SJCRH30 (cell line): Measurements from ENCODE around the gene TRIM71. TPM values are rescaled to one million over a fixed set of nuclear protein-coding genes. Genes with fewer than 3 reads are reported as not detected.
"Not testable (repeated sequence)": the region's sequence is repeated elsewhere in the genome, so short reads cannot be mapped to it uniquely, and the experiment has no call there.

Experiments used
- DNase-seq, 2 experiments: peaks; one replicate each; pipeline ENCODE4 v3.0.0-alpha.2; 2015 to 2020
- H3K27ac ChIP-seq: fragments of 250-450 bp; sonication (Bioruptor Pico); 2 replicates; pipeline ENCODE4 v1.5.1; 2020; ENCODE audit warnings: mild to moderate bottlenecking, moderate library complexity
- H3K27me3 ChIP-seq: fragments of 250-450 bp; sonication (Bioruptor Pico); 2 replicates; pipeline ENCODE4 v1.5.1; 2020; ENCODE audit warnings: mild to moderate bottlenecking, moderate library complexity
- H3K36me3 ChIP-seq: fragments of 250-450 bp; sonication (Bioruptor Pico); 2 replicates; pipeline ENCODE4 v1.5.1; 2020; ENCODE audit warnings: mild to moderate bottlenecking, moderate library complexity
- H3K4me1 ChIP-seq: fragments of 250-450 bp; sonication (Bioruptor Pico); 2 replicates; pipeline ENCODE4 v1.5.1; 2020; ENCODE audit warnings: mild to moderate bottlenecking, moderate library complexity
- H3K4me3 ChIP-seq: fragments of 250-450 bp; sonication (Bioruptor Pico); 2 replicates; pipeline ENCODE4 v1.5.1; 2020; ENCODE audit warnings: mild to moderate bottlenecking, moderate library complexity
- H3K9me3 ChIP-seq: fragments of 250-450 bp; sonication (Bioruptor Pico); replicated peaks from 2 replicates; pipeline ENCODE4 v1.5.1; 2020; ENCODE audit warnings: mild to moderate bottlenecking, moderate library complexity
- total RNA-seq: library from RNA; depleted of rRNA; stranded (reverse); fragments of >200 nt; shearing (Covaris generic); gene quantifications from 2 replicates; pipeline ENCODE4 v1.2.3, GENCODE V29; 2014

The TRIM71 gene
- total RNA-seq, 1 experiment from 2014 or later: not detected

- DNase-seq: no peak
- no peak overlapping the region for H3K27ac ChIP-seq
- H3K4me3 ChIP-seq: no peak overlapping the region
- H3K36me3 ChIP-seq: no peaks in the 10 kb centered on the region
- no peaks in the 10 kb centered on the region for H3K27me3 ChIP-seq
- no peaks in the 10 kb centered on the region for H3K9me3 ChIP-seq
- no peaks in the 10 kb centered on the region for H3K4me1 ChIP-seq
Observed at GRCh38 chr3:32815841-32816438, 1.9 kb upstream of the TRIM71 start.

DNA sequence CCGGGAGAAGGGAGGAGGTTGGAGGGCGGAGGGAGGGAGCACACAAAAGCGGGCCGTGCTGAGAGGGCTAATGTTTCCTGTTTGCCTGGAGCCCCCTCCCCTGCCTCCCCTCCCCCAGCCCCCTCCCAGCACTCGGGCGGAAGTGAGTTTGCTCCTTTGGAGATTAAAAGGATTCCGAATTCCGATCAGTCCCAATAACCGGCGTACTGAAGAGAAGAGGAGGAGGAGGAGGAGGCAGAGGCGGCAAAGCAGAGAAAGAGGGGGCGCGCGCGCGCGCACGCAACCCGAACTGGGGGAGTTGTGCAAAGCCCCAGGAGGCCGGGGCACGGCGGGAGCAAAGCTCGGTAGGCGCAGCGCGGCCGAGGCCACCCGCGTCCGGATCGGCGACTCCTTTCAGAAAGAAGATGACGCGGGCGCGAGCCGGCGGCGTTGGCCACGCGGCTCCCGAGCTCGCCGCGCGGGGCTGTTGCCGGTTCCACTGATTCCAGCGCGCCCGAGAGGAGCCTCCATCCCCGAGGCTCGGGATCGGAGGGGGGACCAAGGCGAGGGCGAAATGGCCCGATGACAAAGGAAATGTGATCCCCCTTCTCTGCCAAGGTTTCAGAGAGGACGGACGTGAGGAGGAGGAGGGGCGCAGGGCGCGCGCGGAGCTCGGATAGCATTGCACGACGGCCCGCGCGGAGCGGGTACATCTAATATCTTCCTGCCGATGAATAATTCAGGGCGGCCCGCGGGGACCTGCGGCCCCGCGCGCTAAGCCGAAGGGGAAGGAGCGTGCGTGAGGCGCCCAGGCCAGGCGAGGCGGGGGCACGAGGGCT, 1.1 kb upstream of the TRIM71 start:
- H3K36me3 ChIP-seq: no peaks in the 10 kb centered on the region
- no peaks in the 10 kb centered on the region for H3K4me1 ChIP-seq
- no peaks in the 10 kb centered on the region for H3K9me3 ChIP-seq
- no peak overlapping the region for H3K27ac ChIP-seq
- DNase-seq: no peak
- no peaks in the 10 kb centered on the region for H3K27me3 ChIP-seq
- H3K4me3 ChIP-seq: no peak overlapping the region

DNA sequence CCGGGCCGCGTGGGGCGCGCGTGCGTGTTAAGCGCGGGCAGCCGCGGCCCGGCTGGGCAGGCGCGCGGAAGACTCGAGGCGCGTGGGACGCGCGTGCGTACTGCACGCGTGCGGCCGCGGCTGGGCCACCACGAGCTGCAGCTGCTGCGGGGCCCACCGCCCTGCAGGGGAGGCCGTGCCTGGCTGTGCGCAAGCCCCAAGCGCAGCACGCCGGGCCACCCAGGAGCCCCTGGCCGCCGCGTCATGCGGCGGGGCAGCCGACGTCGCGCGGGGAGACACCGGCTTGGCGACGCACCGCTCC, 590 bp upstream of the TRIM71 start:
- DNase-seq: no peak
- Histone ChIP-seq H3K36me3 (no peaks in the 10 kb centered on the region), H3K4me3 (no peak overlapping the region), H3K27me3 (no peaks in the 10 kb centered on the region), H3K9me3 (no peaks in the 10 kb centered on the region), H3K4me1 (no peaks in the 10 kb centered on the region), H3K27ac (no peak overlapping the region)

GRCh38 chr3:32818229-32818969, 602 bp downstream of the TRIM71 start:
- Histone ChIP-seq H3K36me3 (no peaks in the 10 kb centered on the region), H3K9me3 (no peaks in the 10 kb centered on the region), H3K4me1 (no peaks in the 10 kb centered on the region), H3K27ac (no peak overlapping the region), H3K4me3 (no peak overlapping the region), H3K27me3 (no peaks in the 10 kb centered on the region)
- no peak for DNase-seq

- no peaks in the 10 kb centered on the region for H3K27me3 ChIP-seq
- H3K4me1 ChIP-seq: no peaks in the 10 kb centered on the region
- H3K27ac ChIP-seq: no peak overlapping the region
- no peak for DNase-seq
- no peaks in the 10 kb centered on the region for H3K9me3 ChIP-seq
- no peaks in the 10 kb centered on the region for H3K36me3 ChIP-seq
- no peak overlapping the region for H3K4me3 ChIP-seq
Observed at GRCh38 chr3:32818970-32819511, 1.2 kb downstream of the TRIM71 start.

GRCh38 chr3:32819551-32820348, 2.0 kb downstream of the TRIM71 start:
- Histone ChIP-seq H3K27me3 (no peaks in the 10 kb centered on the region), H3K9me3 (no peaks in the 10 kb centered on the region), H3K4me1 (no peaks in the 10 kb centered on the region), H3K4me3 (no peak overlapping the region), H3K36me3 (no peaks in the 10 kb centered on the region), H3K27ac (no peak overlapping the region)
- no peak for DNase-seq

DNA sequence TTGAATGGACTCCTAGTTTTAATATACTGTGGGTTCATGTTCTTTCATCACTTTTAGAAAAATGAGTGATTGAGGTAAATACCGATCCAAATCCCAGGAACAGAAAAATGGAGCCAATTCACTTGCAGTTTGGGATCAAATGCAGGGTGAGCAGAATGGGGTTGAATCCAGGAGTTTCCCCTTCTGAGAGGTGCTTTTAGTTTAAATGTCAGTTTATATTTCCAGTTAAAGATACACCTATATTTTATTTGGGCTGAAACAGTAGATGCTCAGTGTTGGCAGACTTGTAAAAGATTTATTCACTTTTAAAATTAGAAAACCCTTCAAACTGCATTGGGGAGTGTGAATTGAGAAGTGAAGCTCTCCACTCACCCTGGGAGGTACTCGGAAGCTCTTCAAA, 2.6 kb downstream of the TRIM71 start:
- DNase-seq: no peak
- Histone ChIP-seq H3K27ac (no peak overlapping the region), H3K4me1 (no peaks in the 10 kb centered on the region), H3K27me3 (no peaks in the 10 kb centered on the region), H3K36me3 (no peaks in the 10 kb centered on the region), H3K4me3 (no peak overlapping the region), H3K9me3 (no peaks in the 10 kb centered on the region)

DNA sequence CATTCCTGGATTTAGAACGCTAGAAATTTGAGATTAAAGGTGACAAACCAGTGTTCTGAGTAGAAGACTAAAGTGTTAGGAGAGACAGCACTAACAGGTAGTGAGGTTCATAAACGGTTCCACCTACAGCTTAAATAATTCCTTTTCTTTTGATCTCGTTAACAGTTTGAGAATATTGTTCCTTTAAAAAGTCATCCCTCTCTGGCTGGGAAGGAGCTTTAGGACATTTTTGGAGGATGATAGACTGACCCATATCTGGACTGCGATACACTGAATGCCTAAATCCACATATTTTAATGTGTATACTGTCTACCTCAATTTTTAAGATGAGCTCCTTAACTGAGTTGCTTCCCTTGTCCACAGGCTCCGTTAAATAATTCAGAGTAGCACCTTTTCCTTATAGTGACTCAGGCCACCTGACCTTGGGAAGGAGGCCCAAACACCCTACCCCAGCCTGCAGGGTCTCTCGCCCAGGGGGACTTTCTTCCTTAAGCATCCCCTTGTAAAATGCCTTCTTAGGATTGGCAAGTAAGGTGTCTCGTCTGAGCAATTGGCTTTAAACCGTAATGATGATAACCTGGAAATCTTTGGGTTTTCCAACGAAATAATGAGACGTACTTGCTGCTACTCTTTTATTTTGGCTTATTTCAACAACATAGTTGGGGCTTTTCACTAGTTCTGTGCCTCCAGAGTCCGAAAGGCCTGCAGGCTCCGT, 3.3 kb downstream of the TRIM71 start:
- Histone ChIP-seq H3K27ac (no peak overlapping the region), H3K4me3 (no peak overlapping the region), H3K36me3 (no peaks in the 10 kb centered on the region), H3K4me1 (no peaks in the 10 kb centered on the region), H3K27me3 (no peaks in the 10 kb centered on the region), H3K9me3 (no peaks in the 10 kb centered on the region)
- no peak for DNase-seq

GRCh38 chr3:32821686-32822296, 4.0 kb downstream of the TRIM71 start:
- Histone ChIP-seq H3K4me1 (no peaks in the 10 kb centered on the region), H3K36me3 (no peaks in the 10 kb centered on the region), H3K27ac (no peak overlapping the region), H3K27me3 (no peaks in the 10 kb centered on the region), H3K4me3 (no peak overlapping the region), H3K9me3 (no peaks in the 10 kb centered on the region)
- DNase-seq: no peak

DNA sequence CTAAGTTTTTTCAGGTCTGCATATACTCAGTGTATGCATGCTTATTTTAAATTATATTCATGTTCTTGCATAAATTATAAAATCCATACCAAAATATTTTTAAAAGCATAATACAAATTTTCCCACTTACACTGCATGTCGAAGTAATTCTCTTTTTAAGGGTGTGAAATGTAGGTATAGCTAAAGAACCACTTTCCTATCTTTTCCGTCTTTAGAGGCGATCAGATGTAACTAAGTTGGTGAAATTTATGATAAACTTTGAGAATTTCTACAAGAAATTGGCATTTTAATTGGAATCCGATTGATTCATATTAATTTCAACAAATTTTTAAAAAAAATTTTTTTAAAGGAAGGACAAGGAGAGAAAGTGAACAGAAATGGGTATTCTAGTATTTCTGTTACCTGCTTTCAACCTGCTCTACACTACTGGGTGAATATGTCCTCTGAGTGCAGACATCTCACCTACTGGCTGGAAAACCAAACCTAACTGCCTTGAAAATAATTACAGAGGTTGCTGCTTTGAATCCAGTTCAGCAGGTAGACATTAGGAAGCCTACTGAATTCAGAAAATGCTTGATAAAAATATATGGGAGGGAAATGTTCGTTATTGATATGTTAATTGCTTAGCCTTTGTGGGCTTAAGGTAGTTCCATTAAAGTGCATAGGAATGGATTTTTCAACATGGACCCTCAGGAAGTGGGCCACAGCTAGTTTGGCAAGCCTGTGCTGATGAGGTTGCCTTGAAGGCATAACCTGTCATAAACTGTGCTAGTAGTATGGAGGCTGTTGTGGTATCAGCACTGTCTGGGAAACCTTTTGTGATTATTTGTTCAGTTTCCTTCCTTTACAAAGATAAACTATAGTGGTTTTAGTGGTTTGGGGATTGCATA, 5.1 kb downstream of the TRIM71 start:
- H3K4me1 ChIP-seq: no peaks in the 10 kb centered on the region
- no peak overlapping the region for H3K4me3 ChIP-seq
- no peaks in the 10 kb centered on the region for H3K27me3 ChIP-seq
- H3K27ac ChIP-seq: no peak overlapping the region
- H3K36me3 ChIP-seq: no peaks in the 10 kb centered on the region
- H3K9me3 ChIP-seq: no peaks in the 10 kb centered on the region
- no peak for DNase-seq

DNA sequence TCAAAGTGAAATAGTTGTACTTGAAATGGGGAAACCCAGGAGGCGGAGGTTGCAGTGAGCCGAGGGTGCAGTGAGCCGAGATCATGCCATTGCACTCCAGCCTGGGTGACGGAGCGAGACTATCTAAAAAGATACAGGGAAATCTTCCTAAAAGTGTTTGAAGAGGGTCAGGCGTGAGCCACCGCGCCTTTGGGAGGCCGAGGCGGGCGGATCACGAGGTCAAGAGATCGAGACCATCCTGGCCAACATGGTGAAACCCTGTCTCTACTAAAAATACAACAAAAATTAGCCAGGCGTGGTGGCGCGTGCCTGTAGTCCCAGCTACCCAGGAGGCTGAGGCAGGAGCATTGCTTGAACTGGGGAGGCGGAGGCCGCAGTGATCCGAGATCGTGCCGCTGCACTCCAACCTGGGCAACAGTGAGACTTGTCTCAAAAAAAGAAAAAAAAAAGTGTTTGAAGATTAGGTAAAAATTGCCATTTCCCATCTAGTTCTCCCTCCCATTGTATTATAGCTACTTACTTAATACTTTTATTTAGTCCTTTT, 5.9 kb downstream of the TRIM71 start:
- not testable (repeated sequence) for H3K9me3 ChIP-seq, H3K27ac ChIP-seq, H3K36me3 ChIP-seq, H3K4me1 ChIP-seq, H3K27me3 ChIP-seq, DNase-seq, H3K4me3 ChIP-seq

- no peak overlapping the region for H3K4me3 ChIP-seq
- no peak for DNase-seq
- no peaks in the 10 kb centered on the region for H3K9me3 ChIP-seq
- no peaks in the 10 kb centered on the region for H3K4me1 ChIP-seq
- H3K36me3 ChIP-seq: no peaks in the 10 kb centered on the region
- H3K27ac ChIP-seq: no peak overlapping the region
- H3K27me3 ChIP-seq: no peaks in the 10 kb centered on the region
Observed at GRCh38 chr3:32825601-32826375, 8.0 kb downstream of the TRIM71 start.
